Loucy (cell line): ENCODE data around the gene ANXA6.

Experiments
- H2AFZ ChIP-seq: fragments of 200-600 bp; sonication (generic); 2 replicates; pipeline ENCODE4 v1.6.0; 2016; ENCODE audit warnings: antibody characterized with exemption, mild to moderate bottlenecking, low read length, moderate library complexity
- H3F3A ChIP-seq: fragments of 200-600 bp; 2 replicates; pipeline ENCODE4 v1.6.0; 2016; ENCODE audit warnings: antibody characterized with exemption, low read depth, mild to moderate bottlenecking
- H3K27me3 ChIP-seq: fragments of 200-600 bp; sonication (generic); 2 replicates; pipeline ENCODE4 v1.6.1; 2014; ENCODE audit warnings: low read length, mild to moderate bottlenecking; ENCODE audit not compliant: insufficient read depth, poor library complexity, severe bottlenecking
- H3K36me3 ChIP-seq: fragments of 200-600 bp; sonication (generic); 2 replicates; pipeline ENCODE4 v1.6.1; 2016; ENCODE audit warnings: low read length; ENCODE audit not compliant: insufficient read depth
- H3K4me1 ChIP-seq: fragments of 200-600 bp; sonication (generic); 2 replicates; pipeline ENCODE4 v1.5.1; 2014; ENCODE audit warnings: low read length, mild to moderate bottlenecking; ENCODE audit not compliant: insufficient read depth, poor library complexity, severe bottlenecking
- H3K4me2 ChIP-seq: fragments of 200-600 bp; sonication (generic); 2 replicates; pipeline ENCODE4 v1.6.0; 2014; ENCODE audit warnings: antibody characterized with exemption, low read length, low read depth, mild to moderate bottlenecking; ENCODE audit not compliant: poor library complexity, severe bottlenecking
- H3K4me3 ChIP-seq: fragments of 200-600 bp; sonication (generic); 2 replicates; pipeline ENCODE4 v1.5.1; 2014; ENCODE audit warnings: low read length, mild to moderate bottlenecking, mixed read lengths; ENCODE audit not compliant: poor library complexity, severe bottlenecking
- H3K79me2 ChIP-seq: fragments of 200-600 bp; sonication (generic); 2 replicates; pipeline ENCODE4 v1.6.1; 2014; ENCODE audit warnings: low read length; ENCODE audit not compliant: insufficient read depth
- H3K9ac ChIP-seq: fragments of 200-600 bp; sonication (generic); 2 replicates; pipeline ENCODE4 v1.6.0; 2014; ENCODE audit warnings: mild to moderate bottlenecking, low read depth, low read length, moderate library complexity; ENCODE audit not compliant: poor library complexity, severe bottlenecking
- H3K9me2 ChIP-seq: fragments of 200-600 bp; sonication (generic); replicated peaks from 2 replicates; pipeline ENCODE4 v1.6.1; 2016; ENCODE audit warnings: low read depth, low read length, mixed read lengths
- H3K9me3 ChIP-seq: fragments of 200-600 bp; sonication (generic); 2 replicates; pipeline ENCODE4 v1.6.1; 2014; ENCODE audit warnings: mild to moderate bottlenecking, antibody characterized with exemption, low read length, low read depth; ENCODE audit not compliant: insufficient read depth
- H4K20me1 ChIP-seq: fragments of 200-600 bp; sonication (generic); 2 replicates; pipeline ENCODE4 v1.6.0; 2014; ENCODE audit warnings: antibody characterized with exemption, low read length, mild to moderate bottlenecking; ENCODE audit not compliant: insufficient read depth, poor library complexity, severe bottlenecking
- CTCF ChIP-seq: fragments of 200-600 bp; sonication (generic); conservative IDR thresholded peaks from 2 replicates; pipeline ENCODE4 v1.5.1; 2014; ENCODE audit warnings: mild to moderate bottlenecking, antibody characterized with exemption, low read length
- EZH2phosphoT487 ChIP-seq: fragments of 200-600 bp; IDR thresholded peaks from 2 replicates; pipeline ENCODE4 v1.6.1; 2018; ENCODE audit warnings: antibody characterized with exemption, mild to moderate bottlenecking, moderate library complexity, borderline replicate concordance

The ANXA6 gene

GRCh38 chr5:151157426-151158286 is at the start of gene ANXA6:
TSS of gene ANXA6 (minus strand) at chr5:151157779. CDS start at chr5:151147901, 9,878 bp downstream.
- no peaks in the 10 kb centered on the region for H3F3A ChIP-seq
- peak within 1 kb of the TSS; percentile 98 for H3K4me2 ChIP-seq
- H3K9me3 ChIP-seq: no peaks in the 10 kb centered on the region
- H3K36me3 ChIP-seq: no peaks in the 10 kb centered on the region
- TF ChIP-seq CTCF: no peak
- TF ChIP-seq EZH2phosphoT487: no peak
- H4K20me1 ChIP-seq: peaks cover 25% of the 10 kb centered on the region
- H2AFZ ChIP-seq: peak within 1 kb of the TSS; percentile 84
- no peaks in the 10 kb centered on the region for H3K9me2 ChIP-seq
- peaks cover 61% of the 10 kb centered on the region for H3K79me2 ChIP-seq
- peaks cover 51% of the 10 kb centered on the region for H3K4me1 ChIP-seq
- no peaks in the 10 kb centered on the region for H3K27me3 ChIP-seq
- H3K4me3 ChIP-seq: peak within 1 kb of the TSS; percentile 95
- peak within 1 kb of the TSS; percentile 90 for H3K9ac ChIP-seq

GRCh38 chr5:151205411-151205810 is 47.8 kb upstream of the ANXA6 start:
- no peak overlapping the region for H3K9ac ChIP-seq
- no peaks in the 10 kb centered on the region for H3K9me2 ChIP-seq
- H3K79me2 ChIP-seq: peaks cover 18% of the 10 kb centered on the region; the same call in 1 of the 2 replicates
- H3K27me3 ChIP-seq: no peaks in the 10 kb centered on the region
- H3K4me3 ChIP-seq: no peak overlapping the region
- TF ChIP-seq CTCF (no peak), EZH2phosphoT487 (no peak)
- H4K20me1 ChIP-seq: no peaks in the 10 kb centered on the region
- H3K36me3 ChIP-seq: no peaks in the 10 kb centered on the region
- no peak overlapping the region for H3K4me2 ChIP-seq
- H3K9me3 ChIP-seq: no peaks in the 10 kb centered on the region
- H3K4me1 ChIP-seq: peaks cover 25% of the 10 kb centered on the region
- no peaks in the 10 kb centered on the region; the same call in 1 of the 2 replicates for H3F3A ChIP-seq
- H2AFZ ChIP-seq: no peak overlapping the region

GRCh38 chr5:151204051-151204450 is 46.5 kb upstream of the ANXA6 start:
- Histone ChIP-seq H3K4me1 (peaks cover 18% of the 10 kb centered on the region), H3K79me2 (peaks cover 7% of the 10 kb centered on the region; the same call in 1 of the 2 replicates), H3K4me2 (no peak overlapping the region), H3K27me3 (no peaks in the 10 kb centered on the region), H3K4me3 (no peak overlapping the region), H2AFZ (no peak overlapping the region), H3K9me2 (no peaks in the 10 kb centered on the region), H3K9me3 (no peaks in the 10 kb centered on the region), H3K36me3 (peaks cover 6% of the 10 kb centered on the region; the same call in 1 of the 2 replicates), H4K20me1 (no peaks in the 10 kb centered on the region), H3K9ac (no peak overlapping the region), H3F3A (no peaks in the 10 kb centered on the region; the same call in 1 of the 2 replicates)
- no peak for TF ChIP-seq CTCF
- TF ChIP-seq EZH2phosphoT487: no peak
